Heart right ventricle (tissue), 16 donors: ENCODE measurements around the gene ERBB3. TPM values are rescaled to one million over a fixed set of nuclear protein-coding genes. Genes with fewer than 3 reads are reported as not detected.

Experiments used
- ATAC-seq, 8 donors: fragments of 200-7000 bp; cut with Tn5 transposase; one replicate each; pipeline ENCODE4 v1.9.1; 2020; ENCODE audit warnings: mild to moderate bottlenecking in 8 of 8, moderate library complexity in 8 of 8, moderate number of reproducible peaks in 1 of 8
- DNase-seq, 2 donors: peaks; one replicate each; pipeline ENCODE4 v3.0.0-alpha.2; 2020
- H3K27ac ChIP-seq, 10 donors: fragments of 200-600 bp; sonication (generic) in 2 of 10; one replicate each; pipeline versions ENCODE4 v1.5.0 to v1.8.0; 2020 to 2022; ENCODE audit warnings: mild to moderate bottlenecking in 3 of 10
- H3K27me3 ChIP-seq, 7 donors: fragments of 200-600 bp; one replicate each; pipeline ENCODE4 v1.8.0; 2021 to 2022; ENCODE audit warnings: mild to moderate bottlenecking in 2 of 7
- H3K36me3 ChIP-seq, 9 donors: fragments of 200-600 bp; sonication (generic) in 1 of 9; one replicate each; pipeline versions ENCODE4 v1.5.0 to v1.8.0; 2020 to 2022; ENCODE audit warnings: mild to moderate bottlenecking in 2 of 9
- H3K4me1 ChIP-seq, 9 donors: fragments of 200-600 bp; sonication (generic) in 1 of 9; one replicate each; pipeline versions ENCODE4 v1.5.0 to v1.8.0; 2020 to 2022; ENCODE audit warnings: mild to moderate bottlenecking in 4 of 9
- H3K4me3 ChIP-seq, 10 donors: fragments of 200-600 bp; sonication (generic) in 2 of 10; one replicate each; pipeline versions ENCODE4 v1.5.0 to v1.8.0; 2020 to 2022; ENCODE audit warnings: mild to moderate bottlenecking in 7 of 10, moderate library complexity in 2 of 10
- H3K9me3 ChIP-seq, 11 donors: fragments of 200-600 bp in 10 of 11; sonication (generic) in 2 of 11; one replicate each; pipeline versions ENCODE4 v1.5.0 to v1.8.0; 2013 to 2022; ENCODE audit warnings: mild to moderate bottlenecking in 2 of 11, control low read depth in 1 of 11, moderate library complexity in 1 of 11
- CTCF ChIP-seq, 9 donors: fragments of 200-600 bp; sonication (generic) in 2 of 9; IDR thresholded peaks; one replicate each; pipeline versions ENCODE4 v1.5.0 to v1.8.0; 2021 to 2022; ENCODE audit warnings: antibody characterized with exemption in 9 of 9, mild to moderate bottlenecking in 5 of 9, moderate library complexity in 1 of 9
- WGBS, 2 donors: extraction: QIAGEN DNeasy Blood & Tissue Kit; methylation state at CpG; one replicate each; pipeline ENCODE4 v1.1.7; 2013; ENCODE audit warnings: inconsistent platforms in 1 of 2; 5-methylcytosine and 5-hydroxymethylcytosine counted together
- intact Hi-C, 10 donors: fragments of 100-400 bp; cut with DNase I; formaldehyde crosslinking; loops; one replicate each; pipeline versions ENCODE4 v1.11.1 to v1.14.2; 2022
- polyA plus RNA-seq, 2 donors: library from polyadenylated mRNA; stranded (reverse); fragments of 200-250 nt; gene quantifications; one replicate each; pipeline ENCODE4 v1.2.3, GENCODE V29; 2013
- total RNA-seq, 10 donors: library from RNA; stranded (reverse); fragmentation: NEBNext Ultra II Directional in 3 of 10; extraction: Animal tissue kit (Norgen Biotek cat#: 25700) in 3 of 10; gene quantifications; one replicate each; pipeline versions ENCODE4 v1.2.1 to v1.2.4, GENCODE V29; 2021 to 2023
- donor health status: Arrhythmogenic right ventricular cardiomyopathy.
- donor health status: ischemic (EF 13 %, LVEDD 7.1; RV severe dilation, severe dysfunction).
- donor health status: healthy with polysubstance abuse.
- donor health status: DM: no; HTN: yes; CAD: no.
- donor health status: DM: no; HTN: no; CAD: no.
- donor health status: ischemic (EF 25% LVEDD 6.9; RV normal size, moderate dysfunction).
- donor health status: ischemic (EF 25% LVEDD 5.7; RV mildly dilated, moderate dysfunction).
- donor health status: healthy.
- donor health status: DM: yes; HTN: yes; CAD: no.
- donor health status: Ischemic cardiomyopathy.
- donor health status: ischemic (EF 35%, LVEDD 5.7; RV mildly dilated, moderate dysfunction).
- donor health status: nonischemic (EF 11% LVEDD 7.7; RV severe dilation, severe dysfunction).
- donor health status: DM: yes; HTN: yes; CAD: no.
- donor health status: PGD.
- donor health status: ischemic (EF 29% LVEDD 5.4; RV normal size, mild dysfunction).
- donor health status: nonischemic (EF 23%, LVEDD 6.1; RV moderate dilation, normal function).

ERBB3 gene
- total and polyA plus RNA-seq, 12 donors, result 0.80 to 7.8 (median 2.9) TPM

GRCh38 chr12:56117778-56118687 lies 38.1 kb downstream of the ERBB3 start, which contains the start of gene ZC3H10:
Gene ZC3H10, plus strand, starts transcription at chr12:56118266. Its CDS starts 2,297 bp downstream, at chr12:56120563.
- Histone ChIP-seq H3K4me3 (peak within 1 kb of the TSS; percentile 53 to 84 (median 74)), H3K27me3 (no peaks in the 10 kb centered on the region), H3K27ac (peak within 1 kb of the TSS; percentile 82 to 95 (median 91)), H3K36me3 (peaks cover 0 to 46% (median 18%) of the 10 kb centered on the region in 9 donors), H3K4me1 (peaks cover 0 to 56% (median 38%) of the 10 kb centered on the region in 9 donors), H3K9me3 (no peaks in the 10 kb centered on the region)
- intact Hi-C loops, result loop anchor here in 7 of 10 donors (1.0 to 10.0 kb wide), 14 partner anchors 41 to 383 kb away; partner anchors contain the start of genes SPRYD4 (in 5 of the 7), NABP2 (in 4 of the 7), MYL6 (in 2 of the 7) and SMARCC2 (in 2 of the 7)
- peak; percentile 93 to 97 for DNase-seq
- peak; percentile 81 to 91 (median 88) for ATAC-seq
- peak in 8 of 9 donors; percentile 43 to 78 (median 52) for TF ChIP-seq CTCF (IDR thresholded peaks at IDR 0.05)
- 1% methylated on average over 56 to 61 of the region's 61 CpGs for WGBS, 2 donors

- TF ChIP-seq CTCF (IDR thresholded peaks at IDR 0.05), result no peak
- intact Hi-C loops, result loop anchor here in 7 of 10 donors (1.0 to 10.0 kb wide), 15 partner anchors 40 to 384 kb away; partner anchors contain the start of genes SMARCC2 (in 5 of the 7), SPRYD4 (in 5 of the 7), NABP2 (in 4 of the 7) and MYL6 (in 2 of the 7)
- H3K27ac ChIP-seq, result peak overlapping the region; percentile 64 to 95 (median 88)
- peak in 2 of 8 donors; percentile 0 for ATAC-seq
- H3K4me3 ChIP-seq, result peak overlapping the region; percentile 53 to 84 (median 74)
- H3K9me3 ChIP-seq, result no peaks in the 10 kb centered on the region
- no peaks in the 10 kb centered on the region for H3K27me3 ChIP-seq
- DNase-seq, result no peak
- H3K4me1 ChIP-seq, result peaks cover 0 to 60% (median 40%) of the 10 kb centered on the region in 9 donors
- 10 to 11% methylated on average over 13 of the region's 13 CpGs for WGBS, 2 donors
- peaks cover 0 to 43% (median 13%) of the 10 kb centered on the region in 9 donors for H3K36me3 ChIP-seq
Measured at GRCh38 chr12:56118688-56119357, 38.9 kb downstream of the ERBB3 start.

GRCh38 chr12:56119361-56119796 lies 39.4 kb downstream of the ERBB3 start:
- peaks cover 0 to 39% (median 13%) of the 10 kb centered on the region in 9 donors for H3K36me3 ChIP-seq
- no peaks in the 10 kb centered on the region for H3K9me3 ChIP-seq
- TF ChIP-seq CTCF (IDR thresholded peaks at IDR 0.05), result peak; percentile 57 to 87 (median 80)
- 0% methylated on average over 2 of the region's 2 CpGs for WGBS, 2 donors
- DNase-seq (peak; percentile 46 to 87), ATAC-seq (peak; percentile 43 to 55 (median 47))
- H3K4me1 ChIP-seq, result peaks cover 0 to 60% (median 41%) of the 10 kb centered on the region in 9 donors
- no peaks in the 10 kb centered on the region for H3K27me3 ChIP-seq
- peak overlapping the region in 9 of 10 donors; percentile 46 to 95 (median 89) for H3K27ac ChIP-seq
- H3K4me3 ChIP-seq, result peak overlapping the region in 7 of 10 donors; percentile 54 to 84 (median 74)
- intact Hi-C loops, result loop anchor here in 7 of 10 donors (1.0 to 10.0 kb wide), 14 partner anchors 39 to 385 kb away; partner anchors contain the start of genes SMARCC2 (in 5 of the 7), NABP2 (in 4 of the 7), SPRYD4 (in 4 of the 7) and MYL6 (in 2 of the 7)
